Activated CD4-positive, alpha-beta T cell treated with anti-CD3 and anti-CD28 coated beads, Interleukin-2, amount 50 U/mL, for 1 hour (primary cell): Measurements from ENCODE around the gene PAX1.
A peak's percentile ranks its signal among the peaks of the same experiment; 100 is the strongest.

Source experiments
- DNase-seq: peaks from one replicate; pipeline ENCODE4 v3.0.0-alpha.2; 2020

The PAX1 gene

GRCh38 chr20:21703717-21704407 lies 1.6 kb upstream of the PAX1 start:
- no peak for DNase-seq

- DNase-seq = no peak
These were observed 767 bp upstream of the PAX1 start for GRCh38 chr20:21704408-21705385.

GRCh38 chr20:21706261-21707195 lies 1.1 kb downstream of the PAX1 start:
- no peak for DNase-seq

DNA sequence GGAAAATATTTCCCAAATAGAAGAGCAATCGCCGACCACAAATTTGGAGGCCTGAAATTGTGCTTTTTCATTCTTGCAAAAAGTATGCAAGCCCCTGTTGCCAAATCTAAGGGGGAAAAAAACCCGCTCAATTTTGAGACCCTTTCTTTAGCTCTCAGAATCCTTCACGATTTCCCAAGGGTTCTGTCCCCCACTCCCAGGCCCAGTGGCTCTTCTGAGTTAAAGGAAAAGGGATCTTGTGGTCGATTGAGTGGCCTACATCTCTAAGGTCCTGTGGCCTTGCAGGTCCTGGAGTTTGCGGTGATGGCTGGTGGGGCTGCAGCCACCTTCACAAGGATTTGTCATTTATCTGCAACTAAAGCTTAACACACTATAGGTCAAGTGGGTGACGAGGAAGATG lies 1.8 kb downstream of the PAX1 start:
- no peak for DNase-seq

DNA sequence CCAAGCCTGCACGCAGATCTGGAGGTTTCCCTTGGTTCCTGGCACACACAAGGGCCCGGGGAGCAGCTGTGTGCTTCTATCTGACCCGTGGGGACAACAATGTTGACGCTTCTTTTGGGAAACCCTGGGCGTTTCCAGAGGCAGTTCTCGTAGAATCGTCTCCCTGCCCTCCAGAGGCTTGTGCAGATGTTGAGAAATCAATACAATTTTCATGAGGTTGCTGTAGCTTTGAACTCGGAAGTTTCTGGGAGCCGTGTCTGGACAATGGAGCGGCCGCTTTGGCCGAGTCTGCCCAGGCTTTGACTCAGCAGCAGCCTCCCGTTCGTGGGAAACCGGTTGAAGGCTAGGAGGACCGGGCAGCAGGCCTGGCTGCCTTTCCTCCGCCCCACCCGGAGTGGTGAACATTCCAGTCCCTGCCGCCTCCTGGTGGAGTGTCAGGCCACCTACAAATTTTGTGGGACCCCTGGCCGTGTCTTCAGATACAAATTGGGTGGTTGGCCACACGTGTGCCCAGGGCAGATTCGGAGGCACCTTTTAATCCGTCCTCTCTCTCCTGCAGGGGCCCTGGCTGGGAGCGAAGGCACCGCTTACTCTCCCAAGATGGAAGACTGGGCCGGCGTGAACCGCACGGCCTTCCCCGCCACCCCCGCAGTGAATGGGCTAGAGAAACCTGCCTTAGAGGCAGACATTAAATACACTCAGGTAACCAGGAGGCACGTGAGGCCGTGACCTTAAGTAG lies 2.7 kb downstream of the PAX1 start:
- DNase-seq = no peak

DNA sequence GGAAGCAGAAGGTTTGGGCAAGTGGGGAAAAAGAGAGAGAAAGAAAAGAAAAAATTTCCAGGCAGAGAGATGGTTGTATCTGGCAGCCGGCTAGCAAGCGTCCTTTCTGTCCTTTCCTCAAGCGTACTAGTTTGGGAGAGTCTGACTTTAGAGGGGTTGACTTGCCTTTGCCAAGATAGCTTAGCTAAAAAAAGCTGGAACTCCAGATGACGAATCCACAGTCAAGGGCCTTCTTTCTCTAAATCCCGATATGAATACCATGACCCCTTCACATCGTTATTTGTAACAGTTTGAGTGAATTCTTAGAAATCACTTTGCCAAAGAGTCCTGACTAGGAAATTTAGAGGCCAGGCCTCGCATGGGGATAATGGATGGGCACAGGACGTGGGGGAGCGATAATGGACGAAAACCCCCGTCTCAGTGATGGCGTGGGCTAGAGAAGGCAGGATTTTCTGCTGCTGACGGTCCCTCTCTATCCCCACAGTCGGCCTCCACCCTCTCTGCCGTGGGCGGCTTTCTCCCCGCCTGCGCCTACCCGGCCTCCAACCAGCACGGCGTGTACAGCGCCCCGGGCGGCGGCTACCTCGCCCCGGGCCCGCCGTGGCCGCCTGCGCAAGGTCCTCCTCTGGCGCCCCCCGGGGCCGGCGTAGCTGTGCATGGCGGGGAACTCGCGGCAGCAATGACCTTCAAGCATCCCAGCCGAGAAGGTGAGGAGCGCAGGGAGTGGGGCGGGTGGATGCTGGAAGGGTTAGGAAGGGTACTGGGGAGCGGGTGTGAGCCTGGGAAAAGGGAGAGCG lies 3.5 kb downstream of the PAX1 start:
- DNase-seq = no peak

DNA sequence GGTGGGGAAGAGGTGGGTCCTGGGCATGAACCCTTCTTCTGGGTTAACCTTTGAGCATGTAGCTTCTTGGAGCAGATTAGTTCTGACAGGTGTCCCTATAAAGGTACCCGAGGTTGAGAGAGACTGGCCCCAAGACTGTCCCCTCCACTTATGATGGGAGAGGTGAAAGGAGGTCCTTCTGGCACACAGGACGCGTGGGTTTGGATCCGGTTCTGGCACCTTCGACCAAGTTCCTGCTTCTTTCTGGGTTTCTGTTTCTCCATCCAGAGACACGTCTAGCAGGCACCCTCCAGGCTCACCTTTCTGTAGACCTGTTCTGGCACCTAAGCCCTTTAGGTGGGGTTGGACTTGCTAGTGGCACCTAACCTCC lies 4.1 kb downstream of the PAX1 start:
- DNase-seq = no peak

DNA sequence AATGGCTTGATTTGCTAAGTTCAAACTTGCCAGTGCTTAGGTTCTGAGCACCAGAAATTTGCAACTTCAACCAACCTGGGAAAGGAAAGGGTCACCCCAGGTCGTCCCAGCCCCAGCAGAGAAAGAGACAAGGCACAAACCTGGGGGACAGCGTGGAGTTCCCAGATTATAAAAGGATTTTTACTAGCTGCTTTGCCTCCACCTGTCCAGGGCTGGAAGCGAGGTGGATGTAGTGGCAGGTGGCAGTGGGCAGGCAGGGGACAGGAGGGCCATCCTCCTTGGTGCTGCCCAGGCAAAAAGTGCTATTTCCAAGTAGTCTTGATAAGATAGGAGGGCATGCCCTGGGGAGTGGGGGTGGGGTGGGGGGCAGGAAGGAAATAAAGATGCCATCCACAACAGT lies 4.9 kb downstream of the PAX1 start:
- no peak for DNase-seq

GRCh38 chr20:21710863-21711431 lies 5.5 kb downstream of the PAX1 start:
- no peak for DNase-seq

- no peak for DNase-seq
These were observed 7.1 kb downstream of the PAX1 start for GRCh38 chr20:21712443-21713059.

GRCh38 chr20:21713470-21713869 lies 8.0 kb downstream of the PAX1 start:
- DNase-seq = no peak

GRCh38 chr20:21713901-21714296 lies 8.4 kb downstream of the PAX1 start:
- no peak for DNase-seq

DNA sequence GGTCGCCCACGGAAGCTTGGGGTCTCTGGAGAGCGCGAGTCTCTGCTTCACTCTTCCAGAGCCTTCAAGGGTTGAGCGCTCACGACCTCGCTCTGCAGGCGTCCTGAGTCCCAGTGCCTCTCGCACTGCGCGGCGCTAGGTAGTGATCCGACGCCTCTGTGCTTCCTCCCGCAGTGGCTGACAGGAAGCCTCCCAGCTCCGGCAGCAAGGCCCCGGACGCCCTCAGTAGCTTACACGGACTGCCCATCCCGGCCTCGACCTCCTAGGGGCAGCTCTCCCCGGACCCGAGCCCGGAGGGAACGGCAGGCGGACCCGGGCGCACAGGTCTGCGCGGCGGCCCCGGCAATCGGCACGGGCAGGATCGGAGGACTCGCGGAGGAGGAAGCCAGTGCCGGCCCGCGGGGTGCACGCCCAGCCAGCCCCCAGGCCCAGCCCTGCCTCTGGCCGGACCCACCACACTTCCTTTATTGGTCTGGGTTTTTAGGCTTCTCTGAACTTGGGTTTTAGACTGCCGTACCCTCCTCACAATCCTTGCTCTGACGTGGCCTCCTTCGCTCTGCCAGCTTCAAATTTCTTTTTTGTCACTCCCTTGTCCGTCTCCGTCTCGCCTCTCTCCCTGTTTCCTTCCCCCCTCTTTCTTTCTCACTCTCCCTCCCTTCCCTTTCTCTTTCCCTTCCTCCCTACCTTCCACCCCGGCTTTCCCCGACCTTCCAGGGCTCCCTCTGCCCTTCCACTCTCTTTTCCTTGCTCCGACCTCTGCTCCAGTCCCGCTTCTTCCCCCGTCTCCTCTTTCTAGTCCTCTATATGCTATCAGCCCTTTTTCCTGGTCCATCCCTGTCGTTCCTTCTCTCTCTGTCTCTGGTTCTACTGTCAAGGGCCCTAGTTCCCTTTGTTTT lies 9.1 kb downstream of the PAX1 start:
- DNase-seq = no peak

GRCh38 chr20:21715193-21715881 lies 9.9 kb downstream of the PAX1 start:
- DNase-seq = no peak

- DNase-seq = peak; percentile 23
These were observed 14.2 kb downstream of the PAX1 start for GRCh38 chr20:21719592-21720214.

GRCh38 chr20:21725892-21726291 lies 20.4 kb downstream of the PAX1 start:
- no peak for DNase-seq

GRCh38 chr20:21729316-21729715 lies 23.9 kb downstream of the PAX1 start:
- no peak for DNase-seq

GRCh38 chr20:21739161-21739560 lies 33.7 kb downstream of the PAX1 start:
- DNase-seq = no peak
